WTC11 (cell line): ENCODE data around the gene SYT17.

Source experiments
- CREB1 ChIP-seq: sonication (generic); formaldehyde crosslinking; IDR thresholded peaks from 2 replicates; pipeline ENCODE4 v1.8.0; 2023; ENCODE audit warnings: mild to moderate bottlenecking, missing genetic modification reagents
- KAT7 ChIP-seq: sonication (generic); formaldehyde crosslinking; IDR thresholded peaks from 2 replicates; pipeline ENCODE4 v1.8.1; 2023; ENCODE audit warnings: missing genetic modification reagents, mild to moderate bottlenecking, borderline replicate concordance
- TF ChIP-seq, protein P1 (sequence below): sonication (generic); formaldehyde crosslinking; IDR thresholded peaks from 2 replicates; pipeline ENCODE4 v1.8.1; 2023; ENCODE audit warnings: mild to moderate bottlenecking, missing genetic modification reagents, moderate library complexity
- TF ChIP-seq, protein P2 (sequence below): sonication (generic); formaldehyde crosslinking; conservative IDR thresholded peaks from 2 replicates; pipeline ENCODE4 v1.8.1; 2022; ENCODE audit warnings: mild to moderate bottlenecking, missing genetic modification reagents
- TF ChIP-seq, protein P3 (sequence below): sonication (generic); formaldehyde crosslinking; IDR thresholded peaks from 2 replicates; pipeline ENCODE4 v1.8.0; 2022; ENCODE audit warnings: missing genetic modification reagents
- TF ChIP-seq, protein P4 (sequence below): sonication (generic); formaldehyde crosslinking; IDR thresholded peaks from 2 replicates; pipeline ENCODE4 v1.8.0; 2022; ENCODE audit warnings: mild to moderate bottlenecking, missing genetic modification reagents
- TF ChIP-seq, protein P5 (sequence below): fragments of 200-600 bp; IDR thresholded peaks from 2 replicates; pipeline ENCODE4 v1.8.0; 2022; ENCODE audit warnings: antibody characterized with exemption

DNA sequence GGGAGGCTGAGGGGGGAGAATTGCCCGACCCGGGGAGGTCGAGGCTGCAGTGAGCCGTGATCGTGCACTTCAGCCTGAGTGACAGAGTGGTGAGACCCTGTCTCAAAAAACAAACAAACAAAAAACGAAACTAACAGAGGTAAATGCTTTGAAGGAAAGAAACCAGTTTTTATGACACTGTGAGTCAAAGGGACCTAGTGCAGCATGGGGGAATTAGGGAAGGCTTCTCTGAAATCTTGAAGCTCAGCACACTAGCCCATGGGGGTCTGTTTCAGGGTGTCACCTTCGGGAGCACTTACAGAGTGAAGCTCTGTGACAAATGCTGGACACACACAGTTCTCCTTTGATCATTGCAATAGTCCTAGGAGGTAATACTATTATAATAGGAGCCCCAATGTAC is 37.7 kb upstream of the SYT17 start:
- TF ChIP-seq, protein P1, sequence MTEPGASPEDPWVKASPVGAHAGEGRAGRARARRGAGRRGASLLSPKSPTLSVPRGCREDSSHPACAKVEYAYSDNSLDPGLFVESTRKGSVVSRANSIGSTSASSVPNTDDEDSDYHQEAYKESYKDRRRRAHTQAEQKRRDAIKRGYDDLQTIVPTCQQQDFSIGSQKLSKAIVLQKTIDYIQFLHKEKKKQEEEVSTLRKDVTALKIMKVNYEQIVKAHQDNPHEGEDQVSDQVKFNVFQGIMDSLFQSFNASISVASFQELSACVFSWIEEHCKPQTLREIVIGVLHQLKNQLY, result no peak
- TF ChIP-seq, protein P2, sequence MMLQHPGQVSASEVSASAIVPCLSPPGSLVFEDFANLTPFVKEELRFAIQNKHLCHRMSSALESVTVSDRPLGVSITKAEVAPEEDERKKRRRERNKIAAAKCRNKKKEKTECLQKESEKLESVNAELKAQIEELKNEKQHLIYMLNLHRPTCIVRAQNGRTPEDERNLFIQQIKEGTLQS, result no peak
- TF ChIP-seq, protein P3, sequence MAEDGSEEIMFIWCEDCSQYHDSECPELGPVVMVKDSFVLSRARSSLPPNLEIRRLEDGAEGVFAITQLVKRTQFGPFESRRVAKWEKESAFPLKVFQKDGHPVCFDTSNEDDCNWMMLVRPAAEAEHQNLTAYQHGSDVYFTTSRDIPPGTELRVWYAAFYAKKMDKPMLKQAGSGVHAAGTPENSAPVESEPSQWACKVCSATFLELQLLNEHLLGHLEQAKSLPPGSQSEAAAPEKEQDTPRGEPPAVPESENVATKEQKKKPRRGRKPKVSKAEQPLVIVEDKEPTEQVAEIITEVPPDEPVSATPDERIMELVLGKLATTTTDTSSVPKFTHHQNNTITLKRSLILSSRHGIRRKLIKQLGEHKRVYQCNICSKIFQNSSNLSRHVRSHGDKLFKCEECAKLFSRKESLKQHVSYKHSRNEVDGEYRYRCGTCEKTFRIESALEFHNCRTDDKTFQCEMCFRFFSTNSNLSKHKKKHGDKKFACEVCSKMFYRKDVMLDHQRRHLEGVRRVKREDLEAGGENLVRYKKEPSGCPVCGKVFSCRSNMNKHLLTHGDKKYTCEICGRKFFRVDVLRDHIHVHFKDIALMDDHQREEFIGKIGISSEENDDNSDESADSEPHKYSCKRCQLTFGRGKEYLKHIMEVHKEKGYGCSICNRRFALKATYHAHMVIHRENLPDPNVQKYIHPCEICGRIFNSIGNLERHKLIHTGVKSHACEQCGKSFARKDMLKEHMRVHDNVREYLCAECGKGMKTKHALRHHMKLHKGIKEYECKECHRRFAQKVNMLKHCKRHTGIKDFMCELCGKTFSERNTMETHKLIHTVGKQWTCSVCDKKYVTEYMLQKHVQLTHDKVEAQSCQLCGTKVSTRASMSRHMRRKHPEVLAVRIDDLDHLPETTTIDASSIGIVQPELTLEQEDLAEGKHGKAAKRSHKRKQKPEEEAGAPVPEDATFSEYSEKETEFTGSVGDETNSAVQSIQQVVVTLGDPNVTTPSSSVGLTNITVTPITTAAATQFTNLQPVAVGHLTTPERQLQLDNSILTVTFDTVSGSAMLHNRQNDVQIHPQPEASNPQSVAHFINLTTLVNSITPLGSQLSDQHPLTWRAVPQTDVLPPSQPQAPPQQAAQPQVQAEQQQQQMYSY (CRISPR knock-in tag), result no peak
- TF ChIP-seq CREB1 (no peak), KAT7 (CRISPR knock-in tag) (no peak)
- TF ChIP-seq, protein P4, sequence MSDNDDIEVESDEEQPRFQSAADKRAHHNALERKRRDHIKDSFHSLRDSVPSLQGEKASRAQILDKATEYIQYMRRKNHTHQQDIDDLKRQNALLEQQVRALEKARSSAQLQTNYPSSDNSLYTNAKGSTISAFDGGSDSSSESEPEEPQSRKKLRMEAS (CRISPR knock-in tag), result no peak
- TF ChIP-seq, protein P5, sequence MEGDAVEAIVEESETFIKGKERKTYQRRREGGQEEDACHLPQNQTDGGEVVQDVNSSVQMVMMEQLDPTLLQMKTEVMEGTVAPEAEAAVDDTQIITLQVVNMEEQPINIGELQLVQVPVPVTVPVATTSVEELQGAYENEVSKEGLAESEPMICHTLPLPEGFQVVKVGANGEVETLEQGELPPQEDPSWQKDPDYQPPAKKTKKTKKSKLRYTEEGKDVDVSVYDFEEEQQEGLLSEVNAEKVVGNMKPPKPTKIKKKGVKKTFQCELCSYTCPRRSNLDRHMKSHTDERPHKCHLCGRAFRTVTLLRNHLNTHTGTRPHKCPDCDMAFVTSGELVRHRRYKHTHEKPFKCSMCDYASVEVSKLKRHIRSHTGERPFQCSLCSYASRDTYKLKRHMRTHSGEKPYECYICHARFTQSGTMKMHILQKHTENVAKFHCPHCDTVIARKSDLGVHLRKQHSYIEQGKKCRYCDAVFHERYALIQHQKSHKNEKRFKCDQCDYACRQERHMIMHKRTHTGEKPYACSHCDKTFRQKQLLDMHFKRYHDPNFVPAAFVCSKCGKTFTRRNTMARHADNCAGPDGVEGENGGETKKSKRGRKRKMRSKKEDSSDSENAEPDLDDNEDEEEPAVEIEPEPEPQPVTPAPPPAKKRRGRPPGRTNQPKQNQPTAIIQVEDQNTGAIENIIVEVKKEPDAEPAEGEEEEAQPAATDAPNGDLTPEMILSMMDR, result no peak
